ENCODE results near the gene DFFB. TPM values are rescaled to one million over a fixed set of nuclear protein-coding genes. Genes with fewer than 3 reads are reported as not detected.

Gene DFFB
- total RNA-seq, 4 donors from 2014 or later: 7.4 to 18.3 (median 15.7) TPM; not detected in 1

GRCh38 chr1:3814065-3814464 lies 43.2 kb upstream of the DFFB start:
- Histone ChIP-seq H3K4me3 (no peak overlapping the region), H3K27me3 (no peaks in the 10 kb centered on the region), H3K9me3 (no peaks in the 10 kb centered on the region), H3K4me1 (no peaks in the 10 kb centered on the region), H3K36me3 (peaks cover 0 to 13% (median 6%) of the 10 kb centered on the region in 4 donors), H3K27ac (no peak overlapping the region)
- in situ Hi-C loops (cut with MboI; ENCODE audit: low pct_ligation_motif_present in 1 of 4, low pct_unique_long_range_greater_than_20kb in 1 of 4, low sequenced_read_pairs in 3 of 4): no loop called here
- no peak for DNase-seq
- intact Hi-C loops (cut with DNase I; ENCODE audit: low total_unique reads): no loop called here
- TF ChIP-seq EP300 (IDR thresholded peaks at IDR 0.05; ENCODE audit: low read depth) (no peak), POLR2A (IDR thresholded peaks at IDR 0.05) (no peak), CTCF (IDR thresholded peaks at IDR 0.05) (no peak), POLR2AphosphoS5 (IDR thresholded peaks at IDR 0.05) (no peak)
- 100% methylated on average over 1 to 2 of the region's 2 CpGs for WGBS, 2 donors (ENCODE audit: low coverage in 1 of 2)

- H3K27ac ChIP-seq: no peak overlapping the region
- 90% methylated on average over 42 of the region's 42 CpGs; no CpG with 5 or more reads in 1 of the 2 donors for WGBS, 2 donors (ENCODE audit: low coverage in 1 of 2)
- H3K9me3 ChIP-seq: no peaks in the 10 kb centered on the region
- no peaks in the 10 kb centered on the region for H3K4me1 ChIP-seq
- TF ChIP-seq POLR2AphosphoS5 (IDR thresholded peaks at IDR 0.05): no peak
- TF ChIP-seq EP300 (IDR thresholded peaks at IDR 0.05; ENCODE audit: low read depth): no peak
- no peak for TF ChIP-seq CTCF (IDR thresholded peaks at IDR 0.05)
- no peak for TF ChIP-seq POLR2A (IDR thresholded peaks at IDR 0.05)
- intact Hi-C loops (cut with DNase I; ENCODE audit: low total_unique reads) (loop anchor here (5.0 kb wide), 1 partner anchor 1947 kb away; no protein-coding TSS in a partner anchor), in situ Hi-C loops (cut with MboI; ENCODE audit: low pct_ligation_motif_present in 1 of 4, low pct_unique_long_range_greater_than_20kb in 1 of 4, low sequenced_read_pairs in 3 of 4) (no loop called here)
- no peaks in the 10 kb centered on the region for H3K27me3 ChIP-seq
- H3K36me3 ChIP-seq: peaks cover 0 to 21% (median 9%) of the 10 kb centered on the region in 4 donors
- H3K4me3 ChIP-seq: no peak overlapping the region
- DNase-seq: no peak
Observed at GRCh38 chr1:3814771-3815561, 42.3 kb upstream of the DFFB start.

- WGBS, 2 donors (ENCODE audit: low coverage in 1 of 2): 91% methylated on average over 38 of the region's 38 CpGs; no CpG with 5 or more reads in 1 of the 2 donors
- intact Hi-C loops (cut with DNase I; ENCODE audit: low total_unique reads): loop anchor here (5.0 kb wide), 1 partner anchor 1946 kb away; no protein-coding TSS in a partner anchor
- in situ Hi-C loops (cut with MboI; ENCODE audit: low pct_ligation_motif_present in 1 of 4, low pct_unique_long_range_greater_than_20kb in 1 of 4, low sequenced_read_pairs in 3 of 4): no loop called here
Observed at GRCh38 chr1:3816331-3817137, 40.7 kb upstream of the DFFB start.

More at GRCh38 chr1:3816331-3817137, 40.7 kb upstream of the DFFB start:
- peaks cover 0 to 35% (median 12%) of the 10 kb centered on the region in 4 donors for H3K36me3 ChIP-seq
- H3K27ac ChIP-seq: no peak overlapping the region
- H3K9me3 ChIP-seq: no peaks in the 10 kb centered on the region
- TF ChIP-seq POLR2AphosphoS5 (IDR thresholded peaks at IDR 0.05) (no peak), POLR2A (IDR thresholded peaks at IDR 0.05) (no peak), EP300 (IDR thresholded peaks at IDR 0.05; ENCODE audit: low read depth) (no peak), CTCF (IDR thresholded peaks at IDR 0.05) (no peak)
- H3K27me3 ChIP-seq: no peaks in the 10 kb centered on the region
- H3K4me1 ChIP-seq: no peaks in the 10 kb centered on the region
- no peak overlapping the region for H3K4me3 ChIP-seq
- no peak for DNase-seq
